DMS 273 treated with DMSO at 0.1 percent for 48 hours (cell line): ENCODE measurements around the gene EXOC3.
"Not testable (repeated sequence)": the region's sequence is repeated elsewhere in the genome, so short reads cannot be mapped to it uniquely, and the experiment has no call there.

ENCODE experiments used
- DNase-seq: peaks from one replicate; lab custom pipeline; 2025; lab: John Stamatoyannopoulos, UW

EXOC3 gene

GRCh38 chr5:502325-503079 lies 59.5 kb downstream of the EXOC3 start:
- DNase-seq: no peak

DNA sequence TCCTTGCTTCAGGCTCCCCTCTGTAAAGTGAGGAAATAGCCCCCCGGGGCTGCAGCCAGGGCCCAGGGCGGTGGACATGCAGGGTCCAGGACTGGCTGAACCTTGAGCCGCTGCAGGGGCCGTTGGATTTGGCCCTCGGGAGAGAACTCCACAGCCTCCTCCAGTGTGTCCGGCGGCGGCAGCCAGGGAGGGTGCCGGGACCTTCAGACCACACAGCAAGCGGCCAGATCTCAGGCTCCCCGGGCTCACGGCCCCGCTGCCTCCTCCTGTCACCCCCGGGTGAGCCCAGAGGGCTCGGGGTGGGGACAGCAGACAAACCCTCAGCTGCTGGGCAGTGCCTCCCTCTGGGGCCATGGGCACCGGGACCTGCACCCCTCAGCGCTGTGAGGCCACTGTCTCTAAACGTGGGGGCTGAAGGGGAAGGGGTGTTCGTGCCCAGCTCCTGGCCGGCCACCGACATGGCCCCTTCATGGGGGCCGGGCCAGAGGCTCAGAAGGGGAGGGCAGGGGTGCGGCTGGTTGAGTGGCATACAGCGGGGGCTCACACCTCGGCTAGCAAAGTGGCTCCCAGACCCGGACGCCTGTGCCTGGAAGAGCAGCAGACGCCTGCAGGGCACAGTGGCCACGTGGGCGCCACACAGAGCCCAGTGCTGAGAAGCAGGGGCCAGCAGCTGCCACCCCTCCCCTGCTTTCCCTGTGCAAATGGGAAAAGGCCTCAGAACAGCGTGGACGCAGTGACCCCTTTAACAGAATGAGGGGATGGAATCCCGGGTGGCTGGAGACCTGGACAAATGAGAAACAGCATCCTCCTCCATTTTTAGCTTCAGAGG lies 61.6 kb downstream of the EXOC3 start:
- no peak for DNase-seq

DNA sequence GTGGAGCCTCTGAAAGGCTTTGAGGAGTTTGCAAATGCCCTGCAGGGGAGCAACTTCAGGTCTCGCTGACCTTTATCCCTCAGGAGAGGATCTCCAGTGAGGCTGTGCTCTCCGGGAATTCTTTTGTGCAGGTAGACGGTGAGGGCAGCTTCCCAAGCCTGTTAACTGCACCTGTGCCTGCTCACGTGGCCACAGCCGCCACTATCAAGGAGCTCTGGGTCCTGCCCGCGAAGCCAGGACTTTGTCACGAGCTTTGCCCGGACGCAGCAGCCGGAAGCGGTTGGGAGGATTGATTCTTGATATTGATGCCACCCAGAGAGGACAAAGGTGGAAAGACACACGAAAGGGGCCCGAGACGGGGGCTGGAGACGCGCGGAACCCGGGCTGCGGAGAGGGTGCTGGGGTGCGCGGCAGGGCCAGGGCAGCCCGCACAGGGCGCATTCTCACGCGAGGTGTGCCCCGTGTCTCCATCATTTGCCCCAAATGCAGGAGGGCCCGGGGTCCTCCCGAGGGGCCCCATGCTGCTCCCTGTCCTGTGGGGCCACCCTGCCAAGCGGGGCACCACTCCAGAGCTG lies 63.1 kb downstream of the EXOC3 start:
- DNase-seq: no peak

DNA sequence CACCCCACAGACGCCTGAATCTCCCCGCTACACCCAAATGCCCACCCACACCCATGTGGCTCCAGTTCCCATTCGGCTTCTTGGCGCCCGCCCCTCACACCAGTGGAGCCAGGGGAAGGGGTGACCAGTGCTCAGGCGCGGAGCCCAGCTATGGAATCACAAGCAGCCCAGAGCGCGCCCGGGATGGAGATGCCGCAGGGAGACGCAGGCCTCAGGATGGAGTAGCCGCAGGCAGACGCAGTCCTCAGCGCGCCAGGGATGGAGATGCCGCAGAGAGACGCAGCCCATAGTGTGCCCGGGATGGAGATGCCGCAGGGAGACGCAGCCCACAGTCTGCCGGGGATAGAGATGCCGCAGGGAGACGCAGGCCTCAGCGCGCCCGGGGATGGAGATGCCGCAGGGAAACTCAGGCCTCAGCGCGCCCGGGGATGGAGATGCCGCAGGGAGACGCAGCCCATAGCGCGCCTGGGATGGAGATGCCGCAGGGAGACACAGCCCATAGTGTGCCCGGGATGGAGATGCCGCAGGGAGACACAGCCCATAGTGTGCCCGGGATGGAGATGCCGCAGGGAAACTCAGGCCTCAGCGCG lies 65.1 kb downstream of the EXOC3 start:
- DNase-seq: not testable (repeated sequence)

DNA sequence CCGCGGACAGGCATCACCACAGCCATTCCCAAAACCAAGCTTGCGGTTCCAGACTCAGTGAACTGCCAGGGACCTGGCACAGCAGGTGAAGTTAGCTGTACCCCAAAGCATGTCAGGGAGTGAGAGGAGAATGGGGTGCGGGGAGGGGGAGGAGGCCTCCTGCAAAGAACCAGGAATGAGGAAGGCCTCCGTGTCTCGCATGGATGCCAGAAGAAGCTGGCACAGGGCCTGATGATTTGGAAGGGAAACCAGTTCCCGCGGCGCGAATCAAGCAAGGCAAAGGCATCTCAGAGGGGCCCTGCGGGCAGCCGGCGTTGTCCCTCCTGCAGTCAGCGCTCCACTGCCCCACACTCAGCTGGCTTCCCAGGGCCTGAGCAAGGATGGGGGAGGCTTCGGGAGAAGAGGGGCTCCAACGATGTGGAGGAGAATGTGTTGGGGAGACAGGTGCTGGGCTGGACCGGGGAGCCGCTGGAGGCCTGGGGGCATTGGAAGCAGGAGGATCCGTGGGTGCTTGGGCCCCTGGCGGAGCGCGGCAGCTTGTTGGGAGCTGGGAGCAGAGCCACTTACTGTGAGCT lies 66.7 kb downstream of the EXOC3 start:
- no peak for DNase-seq

DNA sequence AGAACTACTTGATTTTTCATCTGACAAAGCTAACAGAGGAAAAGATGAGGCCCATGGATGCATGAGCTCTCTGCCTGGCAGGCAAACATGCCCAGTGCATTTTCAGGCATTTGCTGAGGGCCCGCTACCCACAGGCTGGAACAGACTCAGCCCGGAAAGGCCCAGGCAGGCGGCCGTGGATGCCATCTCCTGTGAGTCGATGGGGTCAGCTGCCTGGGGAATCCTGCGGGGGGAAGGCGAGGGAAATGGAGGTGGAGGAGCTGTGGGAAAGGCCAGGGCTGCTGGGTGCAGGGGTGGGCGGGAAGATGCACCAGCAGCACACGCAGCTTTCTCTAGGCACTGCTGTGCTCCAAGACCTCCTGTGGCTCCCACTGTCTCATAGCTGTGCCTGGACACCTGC lies 67.5 kb downstream of the EXOC3 start:
- DNase-seq: no peak

DNA sequence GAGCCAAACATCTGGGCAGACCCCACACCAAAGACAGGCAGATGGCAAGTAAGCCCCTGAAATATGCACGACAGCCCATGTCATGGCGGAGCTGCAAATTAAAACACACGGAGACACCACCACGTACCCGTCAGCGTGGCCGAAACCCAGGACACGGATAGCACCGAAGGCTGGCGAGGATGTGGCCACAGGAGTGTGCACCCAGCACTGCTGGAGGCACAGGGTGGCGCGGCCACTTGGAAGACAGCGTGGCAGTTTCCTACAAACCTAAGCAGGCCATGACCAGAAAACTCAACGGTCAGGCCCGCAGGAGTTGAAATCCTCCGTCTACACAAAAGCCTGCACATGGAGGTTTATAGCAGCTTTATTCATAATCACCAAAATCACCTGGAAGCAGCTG lies 68.5 kb downstream of the EXOC3 start:
- no peak for DNase-seq

GRCh38 chr5:513216-514100 lies 70.5 kb downstream of the EXOC3 start:
- DNase-seq: no peak

GRCh38 chr5:514101-514485 lies 71.1 kb downstream of the EXOC3 start:
- no peak for DNase-seq

- DNase-seq: no peak
Measured at GRCh38 chr5:514673-515072, 71.7 kb downstream of the EXOC3 start.

DNA sequence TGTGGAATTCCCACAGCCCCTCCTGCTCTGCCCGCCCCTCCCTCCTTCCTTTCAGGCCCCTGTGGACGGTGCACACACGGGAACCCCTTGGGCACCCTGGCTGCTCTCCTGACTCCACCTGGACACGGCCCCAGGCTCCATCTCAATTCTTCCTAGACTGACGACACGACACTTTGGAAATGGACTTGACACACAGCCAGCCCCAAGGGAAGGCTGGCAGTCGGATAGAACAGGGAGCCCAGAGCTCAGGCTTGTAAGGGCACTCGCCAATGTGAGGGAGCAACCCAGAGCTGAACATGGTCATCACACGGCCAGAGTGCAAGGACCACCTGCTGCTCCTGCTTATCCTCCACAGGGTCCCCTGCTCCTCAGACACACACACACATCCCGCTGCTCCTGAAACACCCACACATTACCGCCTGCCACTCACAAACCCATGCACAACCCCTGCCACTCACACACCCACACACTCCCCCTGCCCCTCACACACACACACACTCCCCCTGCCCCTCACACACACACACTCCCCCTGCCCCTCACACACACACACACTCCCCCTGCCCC lies 72.4 kb downstream of the EXOC3 start:
- DNase-seq: no peak

DNA sequence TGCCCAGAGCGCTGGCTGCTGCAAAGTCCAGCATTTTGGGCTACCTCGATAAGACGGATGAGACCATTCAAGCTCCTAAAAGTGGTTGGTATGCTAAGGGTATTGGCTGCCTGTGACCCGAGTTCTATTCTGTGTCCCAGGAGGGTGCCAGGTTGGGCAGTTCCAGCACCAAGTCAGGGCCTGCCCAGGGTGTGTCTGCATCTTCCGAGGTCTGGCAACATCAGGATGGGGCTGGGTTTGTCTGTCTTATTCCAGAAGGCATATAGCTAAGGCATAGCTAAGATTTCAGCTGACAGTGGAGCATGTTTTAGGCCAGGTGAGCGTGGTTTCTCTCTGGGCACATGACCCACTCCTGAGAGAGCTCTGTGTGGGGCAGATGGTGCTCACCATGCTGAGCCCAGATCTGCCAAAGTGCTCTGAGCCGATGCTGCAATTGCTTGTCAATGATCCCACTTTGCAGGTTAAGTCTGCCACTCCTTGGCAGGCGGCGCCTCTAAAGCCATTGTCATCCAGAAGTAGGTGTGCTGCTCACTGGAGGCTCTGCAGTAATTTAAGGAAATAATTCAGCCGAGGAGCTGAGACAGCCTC lies 73.5 kb downstream of the EXOC3 start:
- DNase-seq: no peak
